ENCODE measurements around the gene CANX.

DNA sequence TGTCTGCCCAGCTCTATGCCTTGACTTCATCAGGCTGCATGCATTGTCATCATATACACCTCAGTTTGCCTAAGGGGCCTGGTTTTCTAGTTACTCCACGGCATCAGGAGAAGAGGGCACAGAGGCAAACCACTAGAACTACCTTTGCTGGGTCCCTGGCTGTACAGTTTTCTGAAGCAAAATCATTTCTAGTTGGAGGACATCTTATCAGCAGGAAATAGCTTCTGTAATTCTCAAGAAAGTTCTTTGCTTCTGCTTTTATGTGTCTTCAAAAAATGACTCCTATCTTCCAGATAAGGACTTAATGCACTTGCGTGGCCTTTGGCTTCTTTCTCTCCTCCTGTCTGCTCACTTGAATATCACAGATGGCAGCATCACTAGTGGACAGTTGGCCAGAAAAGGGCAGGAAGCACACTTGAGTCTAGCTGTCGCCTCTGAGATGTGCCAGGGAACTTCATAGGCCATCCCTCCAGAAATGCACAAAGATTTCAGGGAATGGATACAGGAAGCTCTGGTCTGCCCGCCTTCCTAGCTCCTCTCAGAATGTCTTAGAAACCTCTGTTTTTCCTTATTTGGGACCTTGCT is 72.6 kb downstream of the CANX start:
- TF ChIP-seq, protein P1, sequence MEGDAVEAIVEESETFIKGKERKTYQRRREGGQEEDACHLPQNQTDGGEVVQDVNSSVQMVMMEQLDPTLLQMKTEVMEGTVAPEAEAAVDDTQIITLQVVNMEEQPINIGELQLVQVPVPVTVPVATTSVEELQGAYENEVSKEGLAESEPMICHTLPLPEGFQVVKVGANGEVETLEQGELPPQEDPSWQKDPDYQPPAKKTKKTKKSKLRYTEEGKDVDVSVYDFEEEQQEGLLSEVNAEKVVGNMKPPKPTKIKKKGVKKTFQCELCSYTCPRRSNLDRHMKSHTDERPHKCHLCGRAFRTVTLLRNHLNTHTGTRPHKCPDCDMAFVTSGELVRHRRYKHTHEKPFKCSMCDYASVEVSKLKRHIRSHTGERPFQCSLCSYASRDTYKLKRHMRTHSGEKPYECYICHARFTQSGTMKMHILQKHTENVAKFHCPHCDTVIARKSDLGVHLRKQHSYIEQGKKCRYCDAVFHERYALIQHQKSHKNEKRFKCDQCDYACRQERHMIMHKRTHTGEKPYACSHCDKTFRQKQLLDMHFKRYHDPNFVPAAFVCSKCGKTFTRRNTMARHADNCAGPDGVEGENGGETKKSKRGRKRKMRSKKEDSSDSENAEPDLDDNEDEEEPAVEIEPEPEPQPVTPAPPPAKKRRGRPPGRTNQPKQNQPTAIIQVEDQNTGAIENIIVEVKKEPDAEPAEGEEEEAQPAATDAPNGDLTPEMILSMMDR (IDR thresholded peaks at IDR 0.05), result no peak
- no peak for TF ChIP-seq EZH2 (IDR thresholded peaks at IDR 0.05)
